ENCODE measurements around the gene DUOXA1.

DUOXA1 gene

GRCh38 chr15:45168751-45169551, 39.3 kb upstream of the DUOXA1 start:
- TF ChIP-seq, protein P1, sequence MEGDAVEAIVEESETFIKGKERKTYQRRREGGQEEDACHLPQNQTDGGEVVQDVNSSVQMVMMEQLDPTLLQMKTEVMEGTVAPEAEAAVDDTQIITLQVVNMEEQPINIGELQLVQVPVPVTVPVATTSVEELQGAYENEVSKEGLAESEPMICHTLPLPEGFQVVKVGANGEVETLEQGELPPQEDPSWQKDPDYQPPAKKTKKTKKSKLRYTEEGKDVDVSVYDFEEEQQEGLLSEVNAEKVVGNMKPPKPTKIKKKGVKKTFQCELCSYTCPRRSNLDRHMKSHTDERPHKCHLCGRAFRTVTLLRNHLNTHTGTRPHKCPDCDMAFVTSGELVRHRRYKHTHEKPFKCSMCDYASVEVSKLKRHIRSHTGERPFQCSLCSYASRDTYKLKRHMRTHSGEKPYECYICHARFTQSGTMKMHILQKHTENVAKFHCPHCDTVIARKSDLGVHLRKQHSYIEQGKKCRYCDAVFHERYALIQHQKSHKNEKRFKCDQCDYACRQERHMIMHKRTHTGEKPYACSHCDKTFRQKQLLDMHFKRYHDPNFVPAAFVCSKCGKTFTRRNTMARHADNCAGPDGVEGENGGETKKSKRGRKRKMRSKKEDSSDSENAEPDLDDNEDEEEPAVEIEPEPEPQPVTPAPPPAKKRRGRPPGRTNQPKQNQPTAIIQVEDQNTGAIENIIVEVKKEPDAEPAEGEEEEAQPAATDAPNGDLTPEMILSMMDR (IDR thresholded peaks at IDR 0.05; ENCODE audit: extremely low read depth, insufficient read depth, missing control alignments) = no peak
- in situ Hi-C loops (cut with MboI; ENCODE audit: low pct_unique_long_range_greater_than_20kb, low sequenced_read_pairs, unreplicated experiment) = no loop called here
- no peak for DNase-seq (ENCODE audit: low spot score)

DNA sequence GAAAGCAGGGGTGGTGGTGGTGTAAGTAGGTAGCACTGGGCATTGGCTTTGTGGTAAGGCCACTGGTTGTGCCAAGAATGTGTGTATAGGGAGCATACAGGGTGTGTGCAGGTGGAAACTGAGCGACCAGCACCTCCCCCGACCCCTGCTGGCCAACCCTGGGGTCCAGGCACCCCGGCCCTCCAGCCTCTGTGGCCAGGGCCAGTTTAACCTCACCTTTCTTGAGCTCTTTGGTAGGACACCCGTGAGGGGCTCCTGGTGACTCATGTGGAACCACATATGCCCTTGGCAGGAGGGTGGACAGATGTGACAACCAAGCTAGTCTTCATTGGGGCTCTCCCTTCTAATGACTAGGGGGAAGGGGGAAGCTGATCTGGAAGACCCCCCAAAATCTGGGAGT, 38.6 kb upstream of the DUOXA1 start:
- TF ChIP-seq, protein P1 (IDR thresholded peaks at IDR 0.05; ENCODE audit: extremely low read depth, insufficient read depth, missing control alignments) = no peak
- in situ Hi-C loops (cut with MboI; ENCODE audit: low pct_unique_long_range_greater_than_20kb, low sequenced_read_pairs, unreplicated experiment) = no loop called here
- no peak for DNase-seq (ENCODE audit: low spot score)

GRCh38 chr15:45167631-45168205, 38.0 kb upstream of the DUOXA1 start:
- TF ChIP-seq, protein P1 (IDR thresholded peaks at IDR 0.05; ENCODE audit: extremely low read depth, insufficient read depth, missing control alignments) = no peak
- in situ Hi-C loops (cut with MboI; ENCODE audit: low pct_unique_long_range_greater_than_20kb, low sequenced_read_pairs, unreplicated experiment) = no loop called here

DNA sequence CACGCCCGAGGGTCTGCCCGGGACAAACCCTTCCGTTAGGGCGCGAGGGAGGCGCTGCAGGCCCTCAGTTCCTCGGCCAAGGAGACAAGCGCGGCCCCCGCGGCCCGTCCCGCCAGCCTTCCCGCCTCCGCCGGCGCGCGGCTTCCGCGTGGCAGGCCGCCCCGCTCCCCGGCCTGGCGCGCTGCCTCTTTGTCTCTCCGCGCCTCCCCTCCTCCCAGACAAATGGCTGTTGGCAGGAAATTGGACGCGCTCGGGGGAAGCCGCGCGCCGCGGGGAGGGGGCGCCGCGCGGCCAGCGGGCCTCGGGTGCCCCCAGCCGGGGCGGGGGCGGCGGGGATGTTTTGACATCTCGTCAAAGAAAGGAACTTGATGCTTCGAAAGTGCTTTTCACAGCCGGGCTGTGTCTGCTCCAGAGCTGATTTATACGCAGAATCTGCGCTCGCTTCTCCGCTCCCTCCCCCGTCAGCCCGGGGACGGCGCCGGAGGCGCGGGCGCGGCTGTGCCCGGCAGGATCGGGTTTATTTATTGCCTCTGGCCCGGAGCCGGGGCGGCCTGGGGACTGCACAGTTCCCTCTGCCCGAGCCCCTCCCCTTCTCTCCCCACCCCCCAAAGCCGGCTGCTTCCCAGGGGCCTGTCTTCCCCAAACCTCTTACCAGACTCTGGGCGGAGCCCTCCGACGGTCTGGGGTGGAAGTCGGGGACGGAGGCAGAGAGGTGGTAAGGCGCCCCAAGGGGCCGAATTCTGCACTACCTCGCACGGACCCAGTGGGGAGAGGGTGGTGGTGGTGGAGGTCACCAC, 37.4 kb upstream of the DUOXA1 start:
- in situ Hi-C loops (cut with MboI; ENCODE audit: low pct_unique_long_range_greater_than_20kb, low sequenced_read_pairs, unreplicated experiment) = no loop called here
- DNase-seq (ENCODE audit: low spot score) = peak; percentile 91
- TF ChIP-seq, protein P1 (IDR thresholded peaks at IDR 0.05; ENCODE audit: extremely low read depth, insufficient read depth, missing control alignments) = peak; percentile 75

More at GRCh38 chr15:45167631-45168205, 38.0 kb upstream of the DUOXA1 start:
- DNase-seq (ENCODE audit: low spot score) = no peak

DNA sequence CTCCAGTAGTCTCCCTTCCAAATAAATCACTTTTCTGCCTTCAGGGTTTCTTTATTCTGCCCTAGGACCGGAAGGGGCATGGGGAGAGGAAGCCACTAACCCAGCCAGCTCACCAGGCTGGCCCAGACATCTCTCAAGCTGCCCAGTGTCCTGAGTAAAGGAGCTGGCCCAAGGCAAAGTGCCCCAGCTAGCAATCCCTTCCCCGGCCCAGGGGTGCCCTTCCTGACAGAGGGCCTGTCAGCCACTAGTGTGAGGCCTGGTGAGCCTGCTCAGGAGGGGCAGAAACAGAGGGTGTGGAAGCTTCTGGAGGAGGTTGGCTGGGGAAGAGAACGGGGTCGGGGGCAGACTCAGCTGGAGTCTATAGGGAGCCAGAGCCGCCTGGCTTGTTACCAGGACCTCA, 35.9 kb upstream of the DUOXA1 start:
- TF ChIP-seq, protein P1 (IDR thresholded peaks at IDR 0.05; ENCODE audit: extremely low read depth, insufficient read depth, missing control alignments) = no peak
- in situ Hi-C loops (cut with MboI; ENCODE audit: low pct_unique_long_range_greater_than_20kb, low sequenced_read_pairs, unreplicated experiment) = no loop called here
- no peak for DNase-seq (ENCODE audit: low spot score)

DNA sequence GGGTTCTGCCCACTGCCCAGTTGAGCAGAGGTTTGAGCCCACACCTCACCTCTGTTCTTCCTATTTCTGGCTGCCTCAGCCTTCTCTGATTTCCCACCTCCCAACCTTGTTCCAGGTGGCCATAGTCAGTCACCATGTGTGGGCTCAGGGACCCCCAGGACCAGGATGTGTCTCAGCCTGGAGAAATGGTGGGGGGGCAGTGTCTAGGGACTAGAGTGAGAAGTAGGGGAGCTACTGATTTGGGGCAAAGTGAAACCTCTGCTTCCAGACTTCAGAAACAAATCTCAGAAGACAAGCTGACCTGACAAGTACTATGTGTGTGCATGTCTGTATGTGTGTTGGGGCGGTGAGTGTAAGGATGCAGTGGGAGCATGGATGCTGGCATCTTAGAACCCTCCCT, 35.2 kb upstream of the DUOXA1 start:
- TF ChIP-seq, protein P1 (IDR thresholded peaks at IDR 0.05; ENCODE audit: extremely low read depth, insufficient read depth, missing control alignments) = no peak
- in situ Hi-C loops (cut with MboI; ENCODE audit: low pct_unique_long_range_greater_than_20kb, low sequenced_read_pairs, unreplicated experiment) = no loop called here
- no peak for DNase-seq (ENCODE audit: low spot score)
